Activated naive CD8-positive, alpha-beta T cell treated with anti-CD3 and anti-CD28 coated beads for 36 hours (primary cell): Measurements from ENCODE around the gene CCKAR. TPM values are rescaled to one million over a fixed set of nuclear protein-coding genes. Genes with fewer than 3 reads are reported as not detected.
"Not testable (repeated sequence)": the region's sequence is repeated elsewhere in the genome, so short reads cannot be mapped to it uniquely, and the experiment has no call there.

Experiments used
- DNase-seq: peaks from one replicate; pipeline ENCODE4 v3.0.0; 2021
- H3K27ac Mint-ChIP-seq: one replicate; pipeline ENCODE4 v1.8.0; 2022; ENCODE audit warnings: mild to moderate bottlenecking, moderate library complexity, mixed read lengths
- H3K27me3 Mint-ChIP-seq: one replicate; pipeline ENCODE4 v1.8.0; 2022; ENCODE audit warnings: mild to moderate bottlenecking, mixed read lengths
- H3K36me3 Mint-ChIP-seq: one replicate; pipeline ENCODE4 v1.8.0; 2021; ENCODE audit warnings: mild to moderate bottlenecking, mixed read lengths
- H3K4me1 Mint-ChIP-seq: one replicate; pipeline ENCODE4 v1.8.0; 2021; ENCODE audit warnings: mixed read lengths
- H3K4me3 Mint-ChIP-seq: one replicate; pipeline ENCODE4 v1.8.0; 2022; ENCODE audit warnings: mild to moderate bottlenecking, moderate library complexity, mixed read lengths
- H3K9me3 Mint-ChIP-seq: one replicate; pipeline ENCODE4 v1.8.0; 2022; ENCODE audit warnings: mixed read lengths
- total RNA-seq, 2 experiments: library from RNA; stranded (reverse); gene quantifications; one replicate each; pipeline ENCODE4 v1.2.3, GENCODE V29; 2021

Gene CCKAR
- total RNA-seq, 2 experiments from 2014 or later: not detected

GRCh38 chr4:26503844-26504243, 13.6 kb upstream of the CCKAR start:
- peaks cover 3% of the 10 kb centered on the region for H3K27me3 Mint-ChIP-seq
- H3K27ac Mint-ChIP-seq: no peak overlapping the region
- no peaks in the 10 kb centered on the region for H3K36me3 Mint-ChIP-seq
- H3K4me1 Mint-ChIP-seq: no peaks in the 10 kb centered on the region
- DNase-seq: no peak
- H3K9me3 Mint-ChIP-seq: no peaks in the 10 kb centered on the region
- no peak overlapping the region for H3K4me3 Mint-ChIP-seq

- Mint-ChIP-seq H3K27me3 (peaks cover 3% of the 10 kb centered on the region), H3K36me3 (no peaks in the 10 kb centered on the region), H3K4me1 (no peaks in the 10 kb centered on the region), H3K27ac (no peak overlapping the region), H3K4me3 (no peak overlapping the region), H3K9me3 (no peaks in the 10 kb centered on the region)
- no peak for DNase-seq
These were observed 13.1 kb upstream of the CCKAR start for GRCh38 chr4:26503427-26503826.

GRCh38 chr4:26500565-26500999, 10.3 kb upstream of the CCKAR start:
- not testable (repeated sequence) for DNase-seq, H3K4me3 Mint-ChIP-seq, H3K9me3 Mint-ChIP-seq

GRCh38 chr4:26496207-26496783, 6.0 kb upstream of the CCKAR start:
- Mint-ChIP-seq H3K4me3 (no peak overlapping the region), H3K4me1 (no peaks in the 10 kb centered on the region), H3K27ac (no peak overlapping the region), H3K27me3 (peaks cover 34% of the 10 kb centered on the region), H3K9me3 (peaks cover 4% of the 10 kb centered on the region), H3K36me3 (no peaks in the 10 kb centered on the region)
- DNase-seq: no peak

More at GRCh38 chr4:26500565-26500999, 10.3 kb upstream of the CCKAR start:
- H3K36me3 Mint-ChIP-seq, H3K27ac Mint-ChIP-seq, H3K4me1 Mint-ChIP-seq, H3K27me3 Mint-ChIP-seq: not testable (repeated sequence)

- no peak overlapping the region for H3K4me3 Mint-ChIP-seq
- no peak overlapping the region for H3K27ac Mint-ChIP-seq
- no peaks in the 10 kb centered on the region for H3K36me3 Mint-ChIP-seq
- H3K27me3 Mint-ChIP-seq: peaks cover 31% of the 10 kb centered on the region
- H3K4me1 Mint-ChIP-seq: no peaks in the 10 kb centered on the region
- DNase-seq: no peak
- peaks cover 4% of the 10 kb centered on the region for H3K9me3 Mint-ChIP-seq
These were observed 3.2 kb upstream of the CCKAR start for GRCh38 chr4:26493461-26493860.

GRCh38 chr4:26491449-26492170, 1.3 kb upstream of the CCKAR start:
- Mint-ChIP-seq H3K4me3 (no peak overlapping the region), H3K27me3 (peaks cover 31% of the 10 kb centered on the region), H3K4me1 (no peaks in the 10 kb centered on the region), H3K36me3 (no peaks in the 10 kb centered on the region), H3K27ac (no peak overlapping the region), H3K9me3 (peaks cover 4% of the 10 kb centered on the region)
- DNase-seq: no peak

- H3K27ac Mint-ChIP-seq: no peak overlapping the region
- peaks cover 4% of the 10 kb centered on the region for H3K9me3 Mint-ChIP-seq
- H3K36me3 Mint-ChIP-seq: no peaks in the 10 kb centered on the region
- DNase-seq: no peak
- peaks cover 26% of the 10 kb centered on the region for H3K27me3 Mint-ChIP-seq
- H3K4me1 Mint-ChIP-seq: no peaks in the 10 kb centered on the region
- no peak overlapping the region for H3K4me3 Mint-ChIP-seq
These were observed 638 bp upstream of the CCKAR start for GRCh38 chr4:26490960-26491284.

GRCh38 chr4:26489101-26489985, 941 bp downstream of the CCKAR start:
- Mint-ChIP-seq H3K27me3 (peaks cover 17% of the 10 kb centered on the region), H3K27ac (no peak overlapping the region), H3K4me1 (no peaks in the 10 kb centered on the region), H3K36me3 (no peaks in the 10 kb centered on the region), H3K9me3 (no peaks in the 10 kb centered on the region), H3K4me3 (no peak overlapping the region)
- DNase-seq: no peak

- H3K27ac Mint-ChIP-seq: no peak overlapping the region
- no peaks in the 10 kb centered on the region for H3K9me3 Mint-ChIP-seq
- H3K27me3 Mint-ChIP-seq: no peaks in the 10 kb centered on the region
- H3K36me3 Mint-ChIP-seq: no peaks in the 10 kb centered on the region
- H3K4me3 Mint-ChIP-seq: no peak overlapping the region
- DNase-seq: no peak
- H3K4me1 Mint-ChIP-seq: no peaks in the 10 kb centered on the region
These were observed 4.6 kb downstream of the CCKAR start for GRCh38 chr4:26485684-26486083.

GRCh38 chr4:26484516-26484915, 5.8 kb downstream of the CCKAR start:
- Mint-ChIP-seq H3K4me1 (no peaks in the 10 kb centered on the region), H3K4me3 (no peak overlapping the region), H3K27me3 (no peaks in the 10 kb centered on the region), H3K27ac (no peak overlapping the region), H3K9me3 (no peaks in the 10 kb centered on the region), H3K36me3 (no peaks in the 10 kb centered on the region)
- no peak for DNase-seq

GRCh38 chr4:26484032-26484515, 6.2 kb downstream of the CCKAR start:
- H3K4me3 Mint-ChIP-seq: no peak overlapping the region
- H3K9me3 Mint-ChIP-seq: no peaks in the 10 kb centered on the region
- H3K4me1 Mint-ChIP-seq: no peaks in the 10 kb centered on the region
- H3K36me3 Mint-ChIP-seq: no peaks in the 10 kb centered on the region
- DNase-seq: no peak
- no peak overlapping the region for H3K27ac Mint-ChIP-seq
- H3K27me3 Mint-ChIP-seq: no peaks in the 10 kb centered on the region

- no peaks in the 10 kb centered on the region for H3K27me3 Mint-ChIP-seq
- no peaks in the 10 kb centered on the region for H3K4me1 Mint-ChIP-seq
- H3K36me3 Mint-ChIP-seq: no peaks in the 10 kb centered on the region
- no peak overlapping the region for H3K4me3 Mint-ChIP-seq
- H3K27ac Mint-ChIP-seq: no peak overlapping the region
- DNase-seq: no peak
- no peaks in the 10 kb centered on the region for H3K9me3 Mint-ChIP-seq
These were observed 7.5 kb downstream of the CCKAR start for GRCh38 chr4:26482508-26483462.

- no peaks in the 10 kb centered on the region for H3K36me3 Mint-ChIP-seq
- H3K4me3 Mint-ChIP-seq: no peak overlapping the region
- no peaks in the 10 kb centered on the region for H3K9me3 Mint-ChIP-seq
- H3K27ac Mint-ChIP-seq: no peak overlapping the region
- no peaks in the 10 kb centered on the region for H3K4me1 Mint-ChIP-seq
- no peaks in the 10 kb centered on the region for H3K27me3 Mint-ChIP-seq
- no peak for DNase-seq
These were observed 12.0 kb downstream of the CCKAR start for GRCh38 chr4:26478330-26478729.

- DNase-seq: no peak
- no peak overlapping the region for H3K27ac Mint-ChIP-seq
- no peaks in the 10 kb centered on the region for H3K27me3 Mint-ChIP-seq
- H3K4me1 Mint-ChIP-seq: no peaks in the 10 kb centered on the region
- H3K36me3 Mint-ChIP-seq: no peaks in the 10 kb centered on the region
- H3K9me3 Mint-ChIP-seq: no peaks in the 10 kb centered on the region
- H3K4me3 Mint-ChIP-seq: no peak overlapping the region
These were observed 13.7 kb downstream of the CCKAR start for GRCh38 chr4:26476545-26476944.
